Gastrocnemius medialis (tissue), 4 donors: ENCODE measurements around the gene CNTN2. TPM values are rescaled to one million over a fixed set of nuclear protein-coding genes. Genes with fewer than 3 reads are reported as not detected.
A peak's percentile ranks its signal among the peaks of the same experiment; 100 is the strongest.

ENCODE experiments used
- ATAC-seq, 2 donors: fragments of 150-250 bp; one replicate each; pipeline ENCODE4 v1.9.1; 2016
- DNase-seq, 2 donors: peaks; one replicate each; pipeline ENCODE4 v3.0.0-alpha.2; 2019
- H3K27ac ChIP-seq, 4 donors: fragments of 200-600 bp; sonication (generic); 1 replicate in 1 of 4; 2 replicates in 3 of 4; pipeline ENCODE4 v1.5.1; 2016 to 2018; ENCODE audit warnings: mild to moderate bottlenecking in 2 of 4, moderate library complexity in 1 of 4
- H3K27me3 ChIP-seq, 3 donors: fragments of 200-600 bp; sonication (generic) in 2 of 3; 1 replicate in 1 of 3; 2 replicates in 2 of 3; pipeline versions ENCODE4 v1.5.1 to v1.6.0; 2016 to 2019; ENCODE audit warnings: mild to moderate bottlenecking in 1 of 3, moderate library complexity in 1 of 3
- H3K36me3 ChIP-seq, 2 donors: fragments of 200-600 bp; sonication (generic) in 1 of 2; one replicate each; pipeline ENCODE4 v1.5.1; 2017 to 2018
- H3K4me1 ChIP-seq, 2 donors: fragments of 200-600 bp; sonication (generic) in 1 of 2; one replicate each; pipeline ENCODE4 v1.5.1; 2016 to 2017; ENCODE audit warnings: mild to moderate bottlenecking in 2 of 2
- H3K4me3 ChIP-seq, 4 donors: fragments of 200-600 bp; sonication (generic) in 3 of 4; 1 replicate in 1 of 4; 2 replicates in 3 of 4; pipeline ENCODE4 v1.5.1; 2016 to 2019; ENCODE audit warnings: mild to moderate bottlenecking in 2 of 4
- H3K9me3 ChIP-seq, 3 donors: fragments of 200-600 bp; sonication (generic) in 2 of 3; 1 replicate in 1 of 3; 2 replicates in 2 of 3; pipeline ENCODE4 v1.5.1; 2016 to 2019
- POLR2A ChIP-seq, 2 donors: fragments of 450-650 bp; IDR thresholded peaks; one replicate each; pipeline ENCODE4 v1.6.1; 2017; ENCODE audit warnings: antibody characterized with exemption in 2 of 2, mild to moderate bottlenecking in 2 of 2, moderate library complexity in 2 of 2
- in situ Hi-C, 4 donors: fragments of 200-750 bp; cut with MboI; loops; one replicate each; pipeline versions ENCODE4 v1.15.0 to v1.8.0; 2017; ENCODE audit warnings: low sequenced_read_pairs in 4 of 4
- intact Hi-C: fragments of 100-400 bp; cut with DNase I; formaldehyde crosslinking; loops from one replicate; pipeline ENCODE4 v1.15.1; 2023; ENCODE audit warnings: low total_unique reads
- total RNA-seq, 4 donors: library from RNA; depleted of rRNA; stranded (reverse); fragments of >200 nt; gene quantifications; one replicate each; pipeline versions ENCODE4 v1.1.0 to v1.2.3, GENCODE V29; 2016
- TF ChIP-seq, protein P1 (sequence below), 5 experiments: fragments of 450-650 bp in 3 of 5; fragments of 200-600 bp in 2 of 5; sonication (generic) in 2 of 5; IDR thresholded peaks in 4 of 5; conservative IDR thresholded peaks in 1 of 5; 1 replicate in 4 of 5; 2 replicates in 1 of 5; pipeline ENCODE4 v1.5.1; 2016 to 2019; ENCODE audit warnings: antibody characterized with exemption in 5 of 5, mild to moderate bottlenecking in 3 of 5, moderate library complexity in 3 of 5

CNTN2 gene
- total RNA-seq, 4 donors from 2014 or later: not detected

DNA sequence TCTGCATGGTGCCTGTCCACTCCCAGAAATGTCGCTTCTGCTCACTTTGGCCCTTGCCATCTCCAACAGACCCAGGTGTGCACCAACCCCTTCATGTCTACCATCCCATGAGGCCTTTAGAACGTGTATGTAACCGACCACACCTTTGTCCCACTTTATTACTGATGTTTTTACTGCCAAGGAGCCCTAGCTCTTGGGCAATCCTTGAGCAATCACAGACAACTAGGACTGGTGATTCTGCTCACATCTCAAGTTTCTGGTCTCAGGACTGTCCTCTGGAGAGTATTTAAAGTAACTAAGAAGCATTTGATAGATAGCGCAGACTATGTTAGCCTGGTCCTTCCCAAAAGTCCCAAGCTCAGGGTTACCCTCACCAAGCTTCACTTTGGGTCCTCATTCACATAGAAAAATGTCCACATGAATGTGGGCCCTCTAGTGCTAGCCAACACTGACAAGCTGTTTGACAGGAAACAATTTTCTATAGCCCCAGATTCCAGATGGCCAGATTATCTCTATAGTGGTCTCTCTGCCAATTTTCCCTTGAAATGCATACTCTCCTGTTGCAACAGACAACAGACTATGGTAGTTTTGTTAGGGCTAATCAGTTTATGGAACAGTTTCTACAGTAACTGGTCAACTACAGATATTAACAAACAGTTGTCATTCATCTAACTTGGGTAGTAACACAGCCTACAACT is 48.2 kb downstream of the CNTN2 start:
- Histone ChIP-seq H3K27me3 (no peaks in the 10 kb centered on the region), H3K36me3 (peaks cover 6 to 59% of the 10 kb centered on the region in 2 donors), H3K4me3 (peak overlapping the region in 1 of 4 donors; percentile 15), H3K9me3 (no peaks in the 10 kb centered on the region), H3K27ac (peak overlapping the region; percentile 88 to 93 (median 88)), H3K4me1 (peaks cover 13 to 18% of the 10 kb centered on the region in 2 donors)
- TF ChIP-seq, protein P1, sequence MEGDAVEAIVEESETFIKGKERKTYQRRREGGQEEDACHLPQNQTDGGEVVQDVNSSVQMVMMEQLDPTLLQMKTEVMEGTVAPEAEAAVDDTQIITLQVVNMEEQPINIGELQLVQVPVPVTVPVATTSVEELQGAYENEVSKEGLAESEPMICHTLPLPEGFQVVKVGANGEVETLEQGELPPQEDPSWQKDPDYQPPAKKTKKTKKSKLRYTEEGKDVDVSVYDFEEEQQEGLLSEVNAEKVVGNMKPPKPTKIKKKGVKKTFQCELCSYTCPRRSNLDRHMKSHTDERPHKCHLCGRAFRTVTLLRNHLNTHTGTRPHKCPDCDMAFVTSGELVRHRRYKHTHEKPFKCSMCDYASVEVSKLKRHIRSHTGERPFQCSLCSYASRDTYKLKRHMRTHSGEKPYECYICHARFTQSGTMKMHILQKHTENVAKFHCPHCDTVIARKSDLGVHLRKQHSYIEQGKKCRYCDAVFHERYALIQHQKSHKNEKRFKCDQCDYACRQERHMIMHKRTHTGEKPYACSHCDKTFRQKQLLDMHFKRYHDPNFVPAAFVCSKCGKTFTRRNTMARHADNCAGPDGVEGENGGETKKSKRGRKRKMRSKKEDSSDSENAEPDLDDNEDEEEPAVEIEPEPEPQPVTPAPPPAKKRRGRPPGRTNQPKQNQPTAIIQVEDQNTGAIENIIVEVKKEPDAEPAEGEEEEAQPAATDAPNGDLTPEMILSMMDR (IDR thresholded peaks at IDR 0.05 in 4 of 5, conservative IDR thresholded peaks at IDR 0.05 in 1 of 5): no peak
- TF ChIP-seq POLR2A (IDR thresholded peaks at IDR 0.05): peak in 1 of 2 donors; percentile 14
- DNase-seq (peak; percentile 70 to 86), ATAC-seq (peak; percentile 100)
- intact Hi-C loops (loop anchor here (2.0 kb wide), 1 partner anchor 32 kb away; no protein-coding TSS in a partner anchor), in situ Hi-C loops (no loop called here)

DNA sequence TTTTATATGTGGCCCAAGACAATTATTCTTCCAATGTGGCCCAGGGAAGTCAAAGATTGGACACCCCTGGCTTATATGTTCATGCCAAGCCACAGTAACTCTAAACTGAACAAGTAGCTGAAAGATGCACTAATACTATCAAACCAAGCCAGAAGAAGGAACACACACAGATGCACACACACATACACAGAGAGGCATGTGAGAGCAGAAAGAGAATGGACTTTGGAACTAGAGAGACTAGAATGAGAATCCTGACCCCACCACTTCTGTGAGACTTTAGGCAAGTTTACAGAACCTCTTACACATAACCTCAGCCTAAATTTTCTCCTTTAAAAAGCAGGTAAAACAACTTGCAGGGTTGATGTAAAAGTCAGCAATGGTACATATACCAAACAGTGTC is 52.4 kb downstream of the CNTN2 start:
- DNase-seq: no peak
- Histone ChIP-seq H3K4me3 (no peak overlapping the region), H3K4me1 (peaks cover 13 to 14% of the 10 kb centered on the region in 2 donors), H3K9me3 (no peaks in the 10 kb centered on the region), H3K27me3 (no peaks in the 10 kb centered on the region), H3K27ac (no peak overlapping the region), H3K36me3 (peaks cover 14 to 74% of the 10 kb centered on the region in 2 donors)
- intact Hi-C loops (no loop called here), in situ Hi-C loops (no loop called here)
- TF ChIP-seq, protein P1 (IDR thresholded peaks at IDR 0.05 in 4 of 5, conservative IDR thresholded peaks at IDR 0.05 in 1 of 5): no peak
- no peak for TF ChIP-seq POLR2A (IDR thresholded peaks at IDR 0.05)
- ATAC-seq: no peak

DNA sequence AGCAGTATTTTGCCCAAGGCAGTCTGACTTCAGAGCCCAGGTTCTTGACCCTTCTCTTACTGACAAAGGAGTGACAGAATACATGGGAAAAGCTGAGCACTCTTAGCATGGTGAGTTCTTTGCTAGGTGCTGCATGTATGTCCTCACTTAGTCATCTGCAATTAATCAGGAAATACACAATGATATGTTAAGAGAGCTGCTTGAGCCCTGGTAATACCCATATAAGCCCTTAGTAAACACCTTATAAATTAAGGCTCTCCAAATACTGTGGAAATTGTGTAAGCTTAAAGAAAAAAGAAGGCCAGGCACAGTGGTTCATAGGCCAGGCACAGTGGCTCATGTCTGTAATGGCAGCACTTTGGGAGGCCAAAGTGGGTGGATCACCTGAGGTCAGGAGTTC is 55.2 kb downstream of the CNTN2 start:
- ATAC-seq (no peak), DNase-seq (no peak)
- no peaks in the 10 kb centered on the region for H3K4me1 ChIP-seq
- no peak overlapping the region for H3K4me3 ChIP-seq
- TF ChIP-seq, protein P1 (IDR thresholded peaks at IDR 0.05 in 4 of 5, conservative IDR thresholded peaks at IDR 0.05 in 1 of 5): no peak
- TF ChIP-seq POLR2A (IDR thresholded peaks at IDR 0.05): no peak
- intact Hi-C loops (no loop called here), in situ Hi-C loops (no loop called here)
- H3K9me3 ChIP-seq: no peaks in the 10 kb centered on the region
- no peak overlapping the region for H3K27ac ChIP-seq
- H3K36me3 ChIP-seq: peaks cover 14 to 96% of the 10 kb centered on the region in 2 donors
- H3K27me3 ChIP-seq: no peaks in the 10 kb centered on the region

DNA sequence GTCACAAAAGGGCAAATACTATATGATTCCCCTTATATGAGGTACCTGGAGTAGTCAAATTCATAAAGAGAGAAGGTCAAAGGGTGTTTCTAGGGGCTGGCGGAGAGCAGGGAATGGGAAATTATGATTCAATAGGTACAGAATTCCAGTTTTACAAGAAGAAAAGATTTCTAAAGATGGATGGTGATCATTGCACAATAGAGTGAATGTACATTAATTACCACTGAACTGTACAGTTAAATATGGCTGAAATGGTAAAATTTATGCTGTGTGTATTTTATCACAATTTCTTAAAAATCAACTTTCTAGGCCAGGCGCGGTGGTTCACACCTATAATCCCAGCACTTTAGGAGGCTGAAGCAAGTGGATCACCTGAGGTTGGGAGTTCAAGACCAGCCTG is 59.4 kb downstream of the CNTN2 start:
- no peak overlapping the region for H3K27ac ChIP-seq
- intact Hi-C loops (no loop called here), in situ Hi-C loops (no loop called here)
- H3K4me3 ChIP-seq: no peak overlapping the region
- TF ChIP-seq, protein P1 (IDR thresholded peaks at IDR 0.05 in 4 of 5, conservative IDR thresholded peaks at IDR 0.05 in 1 of 5): no peak
- no peak for TF ChIP-seq POLR2A (IDR thresholded peaks at IDR 0.05)
- ATAC-seq: no peak
- H3K27me3 ChIP-seq: no peaks in the 10 kb centered on the region
- DNase-seq: no peak
- H3K36me3 ChIP-seq: peaks cover 11 to 81% of the 10 kb centered on the region in 2 donors
- H3K9me3 ChIP-seq: no peaks in the 10 kb centered on the region
- no peaks in the 10 kb centered on the region for H3K4me1 ChIP-seq
